K562 (cell line): ENCODE data around the gene FADS6. TPM values are rescaled to one million over a fixed set of nuclear protein-coding genes. Genes with fewer than 3 reads are reported as not detected.

ENCODE experiments used
- ATAC-seq: fragments of 200-7000 bp; cut with Tn5 transposase; 3 replicates; pipeline ENCODE4 v1.9.1; 2020; ENCODE audit warnings: moderate library complexity
- BruUV-seq: library from RNA; stranded (reverse); fragments of 400-500 nt; replicated peaks from 2 replicates; lab custom pipeline; 2021; lab: Mats Ljungman, UMichigan
- CTCF ChIA-PET: fragments of 300-600 bp; formaldehyde crosslinking; extraction: SDS; loops from one replicate; lab custom pipeline; 2021; ENCODE audit warnings: low intra/inter-chr PET ratio; lab: Yijun Ruan, JAX
- POLR2A ChIA-PET: fragments of 300-600, 350-650 bp; sonication (Branson Sonifier 250); formaldehyde crosslinking; extraction: SDS; loops from one replicate; lab custom pipeline; 2021; ENCODE audit warnings: antibody characterized with exemption, inconsistent platforms; lab: Yijun Ruan, JAX
- DNase-seq, 4 experiments: peaks; one replicate each; pipeline versions ENCODE4 v3.0.0 to v3.0.0-alpha.2; 2011 to 2018; ENCODE audit warnings: low spot score in 3 of 4, mixed read lengths in 3 of 4; ENCODE audit errors: extremely low read depth in 1 of 4
- FAIRE-seq: peaks from 2 replicates; lab custom pipeline; 2011; peaks lifted over from hg19 to GRCh38; lab: Jason Lieb, UNC
- H2AFZ ChIP-seq: 2 replicates; pipeline ENCODE4 v1.6.0; 2011; ENCODE audit warnings: low read depth, low read length, control low read depth, inconsistent platforms
- H3K27ac ChIP-seq: fragments of 200-600 bp; 3 replicates; pipeline ENCODE4 v1.8.0; 2011; ENCODE audit warnings: low read depth, mild to moderate bottlenecking, control low read depth, inconsistent platforms, low read length, moderate library complexity, mixed read lengths; ENCODE audit errors: extremely low read depth
- H3K27me3 ChIP-seq, 2 experiments: fragments of 300-600 bp in 1 of 2; 2 replicates in 1 of 2; 3 replicates in 1 of 2; pipeline versions ENCODE4 v1.6.0 to v1.8.0; 2011; ENCODE audit warnings: inconsistent platforms in 2 of 2, low read length in 2 of 2, mild to moderate bottlenecking in 1 of 2, mixed read lengths in 1 of 2, moderate library complexity in 1 of 2; ENCODE audit not compliant: control insufficient read depth in 2 of 2, insufficient read depth in 2 of 2
- H3K36me3 ChIP-seq: fragments of 300-600 bp; 3 replicates; pipeline ENCODE4 v1.8.0; 2011; ENCODE audit warnings: mild to moderate bottlenecking, low read length, inconsistent platforms; ENCODE audit not compliant: control insufficient read depth, insufficient read depth
- H3K4me1 ChIP-seq, 2 experiments: fragments of 200-600 bp in 1 of 2; replicated peaks in 1 of 2; 2 replicates in 1 of 2; 3 replicates in 1 of 2; pipeline versions ENCODE4 v1.5.1 to v1.8.0; 2011; ENCODE audit warnings: inconsistent platforms in 2 of 2, low read length in 2 of 2, mild to moderate bottlenecking in 1 of 2, mixed read lengths in 1 of 2, moderate library complexity in 1 of 2; ENCODE audit not compliant: control insufficient read depth in 2 of 2, insufficient read depth in 2 of 2
- H3K4me2 ChIP-seq: 2 replicates; pipeline ENCODE4 v1.6.1; 2011; ENCODE audit warnings: low read length, control low read depth, inconsistent platforms, mixed read lengths; ENCODE audit not compliant: insufficient read depth
- H3K4me3 ChIP-seq: fragments of 200-600 bp; sonication (generic), shearing (Covaris generic); 2 replicates; pipeline ENCODE4 v1.5.1; 2016; ENCODE audit warnings: control low read depth, inconsistent platforms
- H3K79me2 ChIP-seq: fragments of 200-600 bp; 3 replicates; pipeline ENCODE4 v1.8.0; 2011; ENCODE audit warnings: low read length, inconsistent platforms; ENCODE audit not compliant: control insufficient read depth, insufficient read depth
- H3K9ac ChIP-seq, 2 experiments: 2 replicates each; pipeline versions ENCODE4 v1.6.0 to v1.6.1; 2011; ENCODE audit warnings: low read depth in 2 of 2, low read length in 2 of 2, control low read depth in 1 of 2, inconsistent platforms in 1 of 2, mild to moderate bottlenecking in 1 of 2, mixed read lengths in 1 of 2; ENCODE audit not compliant: insufficient read depth in 1 of 2
- H3K9me1 ChIP-seq: one replicate; pipeline ENCODE4 v1.6.0; 2011; ENCODE audit warnings: inconsistent platforms, mild to moderate bottlenecking, low read length, moderate library complexity; ENCODE audit not compliant: control insufficient read depth, insufficient read depth
- H3K9me3 ChIP-seq: replicated peaks from 2 replicates; pipeline ENCODE4 v1.5.1; 2011; ENCODE audit warnings: low read depth, low read length, inconsistent platforms; ENCODE audit not compliant: control insufficient read depth, insufficient read depth
- H4K20me1 ChIP-seq: replicated peaks from 2 replicates; pipeline ENCODE4 v1.6.1; 2011; ENCODE audit warnings: low read length, inconsistent platforms, mixed read lengths; ENCODE audit not compliant: control insufficient read depth, insufficient read depth
- CBX2 ChIP-seq: fragments of 200-600 bp; sonication (generic); IDR thresholded peaks from one replicate; pipeline ENCODE4 v1.6.1; 2012; ENCODE audit warnings: mild to moderate bottlenecking, low read length, inconsistent platforms; ENCODE audit not compliant: insufficient read depth, poor library complexity, severe bottlenecking
- HCFC1 ChIP-seq: IDR thresholded peaks from 2 replicates; pipeline ENCODE4 v1.6.1; 2012; ENCODE audit warnings: low read depth, low read length, improper control_type of control experiment
- RBFOX2 ChIP-seq: fragments of 200-400 bp; formaldehyde crosslinking; IDR thresholded peaks from 2 replicates; pipeline ENCODE4 v1.6.1; 2017; ENCODE audit warnings: low read depth, mild to moderate bottlenecking, low read length, moderate library complexity
- SMAD1 ChIP-seq: fragments of 150-350 bp; IDR thresholded peaks from 2 replicates; pipeline ENCODE4 v1.6.1; 2014; ENCODE audit warnings: low read length, low read depth; ENCODE audit not compliant: partially characterized antibody
- TAF1 ChIP-seq: IDR thresholded peaks from 2 replicates; pipeline ENCODE4 v1.6.1; 2011; ENCODE audit warnings: mild to moderate bottlenecking, low read length, moderate library complexity; ENCODE audit not compliant: insufficient read depth, control insufficient read depth, severe bottlenecking; ENCODE audit errors: extremely low read depth
- TAF15 ChIP-seq: fragments of 200-400 bp; formaldehyde crosslinking; IDR thresholded peaks from 2 replicates; pipeline ENCODE4 v1.6.1; 2017; ENCODE audit warnings: mild to moderate bottlenecking, low read depth, low read length, moderate library complexity
- ZBTB1 ChIP-seq: sonication (generic); formaldehyde crosslinking; IDR thresholded peaks from 2 replicates; pipeline ENCODE4 v1.8.1; 2023; ENCODE audit warnings: missing genetic modification reagents, low read depth, mild to moderate bottlenecking, borderline replicate concordance
- ZBTB17 ChIP-seq: fragments of 450-650 bp; formaldehyde crosslinking; IDR thresholded peaks from 2 replicates; pipeline ENCODE4 v1.4.0; 2020; ENCODE audit warnings: mild to moderate bottlenecking
- ZNF184 ChIP-seq: sonication (generic); formaldehyde crosslinking; IDR thresholded peaks from 2 replicates; pipeline ENCODE4 v1.5.0; 2020; ENCODE audit warnings: missing genetic modification reagents
- ZNF311 ChIP-seq: fragments of 250-450 bp; sonication (Bioruptor Pico); IDR thresholded peaks from 2 replicates; pipeline ENCODE4 v1.4.0; 2020; ENCODE audit warnings: mild to moderate bottlenecking, moderate library complexity
- ZNF324 ChIP-seq: fragments of 250-450 bp; sonication (Bioruptor Pico); IDR thresholded peaks from 2 replicates; pipeline ENCODE4 v1.4.0; 2020; ENCODE audit warnings: mild to moderate bottlenecking
- WGBS: fragments of 100-300 bp; shearing (Covaris generic); methylation state at CpG from one replicate; pipeline ENCODE4 v1.1.6; 2016; ENCODE audit warnings: low coverage, mixed read lengths; ENCODE audit not compliant: insufficient coverage; ENCODE audit errors: missing lambda C conversion rate; 5-methylcytosine and 5-hydroxymethylcytosine counted together
- in situ Hi-C: fragments of 300-500 bp; cut with MboI; formaldehyde crosslinking; loops from 4 replicates; pipeline ENCODE4 v1.15.0; 2018; ENCODE audit warnings: inconsistent platforms, mixed read lengths
- intact Hi-C: fragments of 100-400 bp; cut with micrococcal nuclease; formaldehyde crosslinking; loops from 2 replicates; pipeline ENCODE4 v1.14.2; 2022
- polyA plus RNA-seq, 8 experiments: library from polyadenylated mRNA; depleted of rRNA in 4 of 8; stranded (reverse) in 5 of 8; unstranded in 3 of 8; fragments of >200 nt; fragmentation: Nextera tagmentation in 2 of 8; fragmentation: Illumina TruSeq in 1 of 8; extraction: Ambion mirVana in 2 of 8; extraction: Trizol in 1 of 8; gene quantifications; 2 replicates each; pipeline versions ENCODE4 v1.2.1 to v1.2.3, GENCODE V29; 2011 to 2014; ENCODE audit warnings: inconsistent platforms in 1 of 8, missing spikeins in 1 of 8
- total RNA-seq, 7 experiments: library from RNA; depleted of rRNA in 6 of 7; stranded (reverse); fragments of >200 nt in 6 of 7; fragmentation: Illumina TruSeq in 2 of 7; extraction: Trizol in 2 of 7; gene quantifications; 2 replicates each; pipeline versions ENCODE4 v1.2.1 to v1.2.3, GENCODE V29; 2011 to 2021; ENCODE audit warnings: low replicate concordance in 1 of 7

The FADS6 gene
- total and polyA plus RNA-seq, 9 of the 15 experiments (the other 6 are each of a cell fraction or from before 2014, with no cell fraction given): 0.18 to 0.22 TPM; not detected in 7

DNA sequence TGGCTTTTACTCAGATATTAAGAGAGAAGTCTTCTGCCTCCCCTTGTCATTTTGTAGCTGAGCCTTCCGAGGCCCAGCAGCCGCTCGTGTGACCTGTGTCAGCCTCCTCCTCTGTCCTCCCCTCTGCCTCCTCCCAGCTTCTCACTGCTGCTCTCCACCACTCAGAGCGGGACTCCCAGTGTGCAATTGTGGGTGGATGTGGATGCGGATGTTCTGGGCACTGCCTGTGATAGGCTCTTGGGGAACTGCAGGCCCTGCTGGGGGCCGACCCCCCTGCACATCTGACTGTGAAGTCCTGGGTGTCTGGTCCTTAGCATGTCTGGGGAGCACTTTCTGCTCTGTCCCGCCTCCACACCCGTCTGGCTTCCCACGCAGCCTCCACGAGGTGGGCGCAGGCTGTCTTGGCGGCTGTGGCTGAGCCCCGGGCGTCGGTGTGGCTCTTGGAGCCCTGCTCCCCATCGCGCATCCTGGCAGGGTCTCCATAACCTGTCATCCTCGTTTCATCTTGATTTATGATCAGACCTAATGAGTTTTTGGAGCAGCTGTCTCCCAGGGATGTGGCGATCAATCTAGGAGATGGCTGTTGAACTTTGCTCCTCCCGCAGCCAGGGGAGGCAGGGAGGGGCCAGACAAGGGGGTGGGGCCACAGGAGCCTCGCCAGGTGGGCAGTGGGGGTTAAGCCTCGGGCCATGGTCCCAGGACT is 61.8 kb downstream of the FADS6 start (continued):
- no peak for TF ChIP-seq CBX2

DNA sequence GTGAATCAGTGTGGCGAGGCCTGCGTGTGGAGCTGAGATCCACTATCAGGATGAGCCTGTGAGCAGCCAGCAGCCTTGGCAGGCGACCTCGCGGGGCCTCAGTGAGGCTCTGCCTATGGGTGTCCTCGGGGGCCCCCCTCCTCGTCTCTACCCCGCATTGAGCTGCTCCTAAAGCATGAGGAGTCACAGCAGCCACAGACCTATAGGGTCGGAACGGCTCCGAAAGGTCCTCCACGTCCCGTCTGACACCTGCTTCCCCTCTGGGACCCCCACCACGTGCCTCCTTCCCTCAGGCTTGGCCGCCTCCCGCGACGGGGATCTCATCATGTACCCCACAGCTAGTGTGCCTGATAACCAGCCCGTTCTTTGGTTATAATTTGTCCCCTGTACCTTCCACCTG is 62.6 kb downstream of the FADS6 start:
- H3K4me3 ChIP-seq: no peak overlapping the region
- H3K79me2 ChIP-seq: no peaks in the 10 kb centered on the region
- no peak overlapping the region for H3K27ac ChIP-seq
- H4K20me1 ChIP-seq: peaks cover 11% of the 10 kb centered on the region; the same call in 1 of the 2 replicates
- peak overlapping the region in 1 of 2 experiments; percentile 53; a peak in 1 of 4 replicates for H3K9ac ChIP-seq
- CTCF ChIA-PET: no interaction called here
- peaks cover 3 to 35% of the 10 kb centered on the region in 2 experiments; a peak in 3 of 5 replicates for H3K4me1 ChIP-seq
- 71% methylated on average over 13 of the region's 19 CpGs for WGBS
- POLR2A ChIA-PET: interaction anchor here (0.6 kb wide), 1 partner anchor 89 kb away, joined by 3 read pairs; no protein-coding TSS in a partner anchor
- no peak overlapping the region for H3K4me2 ChIP-seq
- no peak overlapping the region for H2AFZ ChIP-seq
- no peaks in the 10 kb centered on the region for H3K36me3 ChIP-seq
- no peaks in the 10 kb centered on the region for H3K27me3 ChIP-seq
- no peaks in the 10 kb centered on the region for H3K9me1 ChIP-seq
- no peak for FAIRE-seq
- H3K9me3 ChIP-seq: no peaks in the 10 kb centered on the region
- no TSS peak for BruUV-seq
- in situ Hi-C loops: no loop called here
- TF ChIP-seq SMAD1: no peak
- TF ChIP-seq RBFOX2: no peak
- TF ChIP-seq ZNF184 (CRISPR knock-in tag): no peak
- no peak for TF ChIP-seq ZBTB1 (CRISPR knock-in tag)
- no peak for TF ChIP-seq ZNF324
- TF ChIP-seq ZBTB17 (CRISPR knock-in tag): no peak
- TF ChIP-seq ZNF311 (CRISPR knock-in tag): no peak
- no peak for TF ChIP-seq TAF1
- no peak for TF ChIP-seq TAF15
- TF ChIP-seq HCFC1: no peak
- intact Hi-C loops: no loop called here
- no peak; the same call in 2 of the 3 replicates for ATAC-seq
- DNase-seq: no peak
